HFF-Myc (cell line): Measurements from ENCODE around the gene COL6A5.

Source experiments
- DNase-seq: peaks from one replicate; pipeline ENCODE4 v3.0.0-alpha.2; 2011; ENCODE audit warnings: low read depth; ENCODE audit errors: extremely low read depth
- H3K4me3 ChIP-seq: replicated peaks from 2 replicates; pipeline ENCODE4 v1.5.1; 2011; ENCODE audit warnings: low read depth, mild to moderate bottlenecking, control low read depth, low read length
- TF ChIP-seq, protein P1 (sequence below): IDR thresholded peaks from 2 replicates; pipeline ENCODE4 v1.5.1; 2012; ENCODE audit warnings: mild to moderate bottlenecking, low read depth, low read length, control low read depth; ENCODE audit errors: missing control alignments

The COL6A5 gene

DNA sequence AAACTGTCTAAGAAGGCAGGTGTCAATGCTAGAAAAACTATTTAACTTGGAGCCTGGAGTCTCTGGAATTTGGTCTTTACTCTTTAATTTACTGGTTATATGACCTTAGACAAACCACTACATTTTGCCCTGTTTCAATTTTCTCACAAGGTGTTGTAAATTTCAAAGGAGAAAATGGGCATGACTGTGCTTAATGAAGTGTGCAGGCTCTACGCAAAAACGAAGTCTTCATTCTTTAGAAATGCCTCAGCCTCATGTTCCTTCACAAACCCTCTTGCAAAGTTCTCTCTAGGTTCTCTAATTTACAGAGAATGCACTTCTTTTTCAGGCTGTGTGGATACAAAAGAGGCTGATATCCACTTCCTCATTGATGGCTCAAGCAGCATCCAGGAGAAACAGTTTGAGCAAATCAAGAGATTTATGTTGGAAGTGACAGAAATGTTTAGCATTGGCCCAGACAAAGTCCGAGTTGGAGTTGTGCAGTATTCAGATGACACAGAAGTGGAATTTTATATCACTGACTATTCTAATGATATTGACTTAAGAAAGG is 39.1 kb downstream of the COL6A5 start:
- TF ChIP-seq, protein P1, sequence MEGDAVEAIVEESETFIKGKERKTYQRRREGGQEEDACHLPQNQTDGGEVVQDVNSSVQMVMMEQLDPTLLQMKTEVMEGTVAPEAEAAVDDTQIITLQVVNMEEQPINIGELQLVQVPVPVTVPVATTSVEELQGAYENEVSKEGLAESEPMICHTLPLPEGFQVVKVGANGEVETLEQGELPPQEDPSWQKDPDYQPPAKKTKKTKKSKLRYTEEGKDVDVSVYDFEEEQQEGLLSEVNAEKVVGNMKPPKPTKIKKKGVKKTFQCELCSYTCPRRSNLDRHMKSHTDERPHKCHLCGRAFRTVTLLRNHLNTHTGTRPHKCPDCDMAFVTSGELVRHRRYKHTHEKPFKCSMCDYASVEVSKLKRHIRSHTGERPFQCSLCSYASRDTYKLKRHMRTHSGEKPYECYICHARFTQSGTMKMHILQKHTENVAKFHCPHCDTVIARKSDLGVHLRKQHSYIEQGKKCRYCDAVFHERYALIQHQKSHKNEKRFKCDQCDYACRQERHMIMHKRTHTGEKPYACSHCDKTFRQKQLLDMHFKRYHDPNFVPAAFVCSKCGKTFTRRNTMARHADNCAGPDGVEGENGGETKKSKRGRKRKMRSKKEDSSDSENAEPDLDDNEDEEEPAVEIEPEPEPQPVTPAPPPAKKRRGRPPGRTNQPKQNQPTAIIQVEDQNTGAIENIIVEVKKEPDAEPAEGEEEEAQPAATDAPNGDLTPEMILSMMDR: no peak
- H3K4me3 ChIP-seq: no peak overlapping the region
- no peak for DNase-seq

- H3K4me3 ChIP-seq: no peak overlapping the region
- TF ChIP-seq, protein P1: no peak
- no peak for DNase-seq
Observed at GRCh38 chr3:130386604-130387263, 41.3 kb downstream of the COL6A5 start.

DNA sequence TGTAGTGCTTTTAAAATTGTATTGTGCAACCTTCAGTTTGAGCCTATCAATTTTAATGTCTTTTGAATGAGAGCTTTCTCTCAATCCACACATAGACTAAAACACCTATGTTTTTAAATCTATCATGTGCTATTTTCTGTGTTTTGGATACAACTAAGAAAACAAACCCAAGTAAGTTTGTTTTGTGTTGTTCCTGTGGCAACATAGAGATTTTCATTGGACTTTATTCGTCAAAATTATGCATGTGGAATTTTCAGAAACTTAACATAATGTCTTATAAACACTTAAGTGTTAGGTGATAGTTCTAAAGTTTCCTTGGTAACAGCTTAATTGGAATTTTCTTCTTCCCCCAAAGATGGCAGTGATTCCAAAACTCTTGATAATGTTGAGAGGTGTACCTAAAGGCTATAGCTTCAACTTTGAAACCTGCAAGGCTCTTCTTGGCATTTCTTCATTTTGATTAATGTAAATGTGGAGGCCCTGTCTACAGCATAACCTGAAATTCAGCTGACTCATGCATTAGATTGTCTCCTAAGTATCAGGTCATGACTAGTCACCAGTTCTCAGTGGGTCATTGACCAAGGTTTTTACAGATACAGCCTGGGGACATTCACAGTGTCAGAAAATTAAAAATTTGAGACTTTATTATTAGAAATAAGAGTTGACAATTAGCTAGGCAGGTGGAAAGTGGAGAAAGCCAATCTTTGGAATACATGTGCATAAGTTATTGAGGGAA is 44.4 kb downstream of the COL6A5 start:
- no peak overlapping the region for H3K4me3 ChIP-seq
- TF ChIP-seq, protein P1: no peak
- DNase-seq: no peak

- TF ChIP-seq, protein P1: no peak
- DNase-seq: no peak
- no peak overlapping the region for H3K4me3 ChIP-seq
Observed at GRCh38 chr3:130392266-130392665, 46.8 kb downstream of the COL6A5 start.

GRCh38 chr3:130393594-130393993 is 48.1 kb downstream of the COL6A5 start:
- TF ChIP-seq, protein P1: no peak
- no peak for DNase-seq
- H3K4me3 ChIP-seq: no peak overlapping the region

GRCh38 chr3:130395331-130395730 is 49.9 kb downstream of the COL6A5 start:
- H3K4me3 ChIP-seq: no peak overlapping the region
- DNase-seq: no peak
- TF ChIP-seq, protein P1: no peak
